Mesendoderm (in vitro differentiated cells): ENCODE results near the gene DPPA5.
"Not testable (repeated sequence)": the region's sequence is repeated elsewhere in the genome, so short reads cannot be mapped to it uniquely, and the experiment has no call there.

Experiments used
- DNase-seq: peaks from one replicate; pipeline ENCODE4 v3.0.0; 2013
- H2AK5ac ChIP-seq: 2 replicates; pipeline ENCODE4 v1.6.1; 2013; ENCODE audit warnings: low read length, inconsistent platforms
- H2BK120ac ChIP-seq: 2 replicates; pipeline ENCODE4 v1.6.1; 2013; ENCODE audit warnings: low read depth, mild to moderate bottlenecking, low read length, moderate library complexity, mixed read lengths
- H2BK15ac ChIP-seq: replicated peaks from 2 replicates; pipeline ENCODE4 v1.6.1; 2013; ENCODE audit warnings: low read depth, mild to moderate bottlenecking, moderate library complexity
- H2BK5ac ChIP-seq: 2 replicates; pipeline ENCODE4 v1.6.1; 2013; ENCODE audit warnings: low read length, inconsistent platforms
- H3K18ac ChIP-seq: 2 replicates; pipeline ENCODE4 v1.6.1; 2013; ENCODE audit warnings: mild to moderate bottlenecking, low read length, mixed read lengths
- H3K23ac ChIP-seq: one replicate; pipeline ENCODE4 v1.6.1; 2013; ENCODE audit warnings: low read length
- H3K27ac ChIP-seq: 2 replicates; pipeline ENCODE4 v1.5.1; 2013; ENCODE audit warnings: low read depth, mild to moderate bottlenecking, inconsistent platforms, low read length, moderate library complexity
- H3K27me3 ChIP-seq: 2 replicates; pipeline ENCODE4 v1.6.1; 2013; ENCODE audit warnings: low read length, control low read depth, mild to moderate bottlenecking, inconsistent platforms; ENCODE audit not compliant: insufficient read depth, poor library complexity
- H3K36me3 ChIP-seq: 2 replicates; pipeline ENCODE4 v1.6.1; 2013; ENCODE audit warnings: low read length, inconsistent platforms; ENCODE audit not compliant: control insufficient read depth, insufficient read depth
- H3K4ac ChIP-seq: one replicate; pipeline ENCODE4 v1.6.1; 2013; ENCODE audit warnings: low read depth, mild to moderate bottlenecking, low read length, moderate library complexity
- H3K4me1 ChIP-seq: 2 replicates; pipeline ENCODE4 v1.6.1; 2013; ENCODE audit warnings: low read depth, low read length, inconsistent platforms; ENCODE audit not compliant: control insufficient read depth
- H3K4me2 ChIP-seq: 2 replicates; pipeline ENCODE4 v1.6.1; 2013; ENCODE audit warnings: low read length
- H3K4me3 ChIP-seq: 2 replicates; pipeline ENCODE4 v1.5.1; 2013; ENCODE audit warnings: mild to moderate bottlenecking, low read length
- H3K56ac ChIP-seq: one replicate; pipeline ENCODE4 v1.6.1; 2013; ENCODE audit warnings: low read length
- H3K79me1 ChIP-seq: 2 replicates; pipeline ENCODE4 v1.6.1; 2013; ENCODE audit warnings: low read length, inconsistent platforms
- H3K79me2 ChIP-seq: 2 replicates; pipeline ENCODE4 v1.6.1; 2013; ENCODE audit warnings: mild to moderate bottlenecking, low read length; ENCODE audit not compliant: control insufficient read depth, insufficient read depth
- H3K9ac ChIP-seq: 2 replicates; pipeline ENCODE4 v1.6.1; 2013; ENCODE audit warnings: low read length, inconsistent platforms
- H4K5ac ChIP-seq: one replicate; pipeline ENCODE4 v1.6.1; 2013; ENCODE audit warnings: low read length
- H4K8ac ChIP-seq: one replicate; pipeline ENCODE4 v1.6.1; 2013; ENCODE audit warnings: low read depth, mild to moderate bottlenecking, control low read depth, low read length, moderate library complexity
- WGBS: extraction: QIAGEN DNeasy Blood & Tissue Kit; methylation state at CpG from one replicate; pipeline ENCODE4 v1.1.7; 2013; ENCODE audit warnings: low lambda C conversion rate, missing lambda C conversion rate; ENCODE audit not compliant: insufficient coverage; ENCODE audit errors: extremely low coverage; 5-methylcytosine and 5-hydroxymethylcytosine counted together

DPPA5 gene

GRCh38 chr6:73392188-73392587 lies 38.1 kb upstream of the DPPA5 start:
- WGBS = no CpG with 5 or more reads among the region's 4 CpGs
- not testable (repeated sequence) for H3K79me1 ChIP-seq

GRCh38 chr6:73391675-73392074 lies 37.6 kb upstream of the DPPA5 start:
- Histone ChIP-seq H3K4me2 (no peak overlapping the region), H3K79me1 (no peaks in the 10 kb centered on the region), H3K23ac (no peak overlapping the region), H3K27me3 (no peaks in the 10 kb centered on the region), H3K27ac (no peak overlapping the region), H4K5ac (no peak overlapping the region), H4K8ac (no peak overlapping the region), H3K4me3 (no peak overlapping the region), H2BK15ac (no peak overlapping the region), H3K18ac (no peak overlapping the region), H2AK5ac (no peak overlapping the region), H3K79me2 (no peaks in the 10 kb centered on the region), H3K56ac (no peak overlapping the region), H3K4me1 (peaks cover 2% of the 10 kb centered on the region), H3K9ac (no peak overlapping the region), H3K4ac (no peak overlapping the region), H3K36me3 (no peaks in the 10 kb centered on the region), H2BK5ac (no peak overlapping the region), H2BK120ac (no peak overlapping the region)
- peak; percentile 16 for DNase-seq
- WGBS = no CpG with 5 or more reads among the region's 2 CpGs

More at GRCh38 chr6:73392188-73392587, 38.1 kb upstream of the DPPA5 start:
- not testable (repeated sequence) for H2AK5ac ChIP-seq, H3K27me3 ChIP-seq, H3K23ac ChIP-seq, H3K4me3 ChIP-seq, H4K5ac ChIP-seq, H3K4me1 ChIP-seq, H2BK5ac ChIP-seq, H2BK15ac ChIP-seq, H3K4me2 ChIP-seq, H3K9ac ChIP-seq, H3K79me2 ChIP-seq, DNase-seq, H3K36me3 ChIP-seq, H3K4ac ChIP-seq, H2BK120ac ChIP-seq, H3K27ac ChIP-seq, H4K8ac ChIP-seq, H3K56ac ChIP-seq, H3K18ac ChIP-seq

- Histone ChIP-seq H3K18ac (no peak overlapping the region), H4K8ac (no peak overlapping the region), H3K79me2 (no peaks in the 10 kb centered on the region), H2AK5ac (no peak overlapping the region), H2BK15ac (no peak overlapping the region), H3K4me1 (peaks cover 2% of the 10 kb centered on the region), H4K5ac (no peak overlapping the region), H3K79me1 (no peaks in the 10 kb centered on the region), H3K4me3 (no peak overlapping the region), H2BK5ac (no peak overlapping the region), H3K9ac (no peak overlapping the region), H3K23ac (no peak overlapping the region), H3K4me2 (no peak overlapping the region), H3K4ac (no peak overlapping the region), H3K56ac (no peak overlapping the region), H3K36me3 (no peaks in the 10 kb centered on the region), H2BK120ac (no peak overlapping the region), H3K27me3 (no peaks in the 10 kb centered on the region), H3K27ac (no peak overlapping the region)
- no peak for DNase-seq
- no CpG with 5 or more reads among the region's 10 CpGs for WGBS
These were observed 35.8 kb upstream of the DPPA5 start for GRCh38 chr6:73389854-73390253.

- Histone ChIP-seq H3K4me2 (peak overlapping the region; percentile 34), H3K27me3 (no peaks in the 10 kb centered on the region), H3K4ac (peak overlapping the region; percentile 46), H3K56ac (peak overlapping the region; percentile 92), H2BK15ac (no peak overlapping the region), H2BK5ac (peak overlapping the region; percentile 27), H3K79me1 (no peaks in the 10 kb centered on the region), H3K9ac (peak overlapping the region; percentile 62), H3K27ac (peak overlapping the region; percentile 42), H3K36me3 (no peaks in the 10 kb centered on the region), H2BK120ac (no peak overlapping the region), H4K5ac (peak overlapping the region; percentile 17), H3K4me1 (peaks cover 2% of the 10 kb centered on the region), H4K8ac (no peak overlapping the region), H3K4me3 (peak overlapping the region; percentile 17), H3K18ac (peak overlapping the region; percentile 85), H3K79me2 (no peaks in the 10 kb centered on the region), H2AK5ac (no peak overlapping the region), H3K23ac (no peak overlapping the region)
- DNase-seq = peak; percentile 93
- WGBS = no CpG with 5 or more reads among the region's 38 CpGs
These were observed 34.9 kb upstream of the DPPA5 start for GRCh38 chr6:73388800-73389512.

GRCh38 chr6:73388433-73388799 lies 34.3 kb upstream of the DPPA5 start:
- peak overlapping the region; percentile 62 for H3K9ac ChIP-seq
- H3K4ac ChIP-seq = no peak overlapping the region
- no peak for DNase-seq
- H2BK120ac ChIP-seq = no peak overlapping the region
- no peaks in the 10 kb centered on the region for H3K79me2 ChIP-seq
- H4K5ac ChIP-seq = no peak overlapping the region
- H3K23ac ChIP-seq = no peak overlapping the region
- H4K8ac ChIP-seq = no peak overlapping the region
- peak overlapping the region; percentile 41 for H3K18ac ChIP-seq
- peak overlapping the region; percentile 15 for H3K4me2 ChIP-seq
- H3K79me1 ChIP-seq = no peaks in the 10 kb centered on the region
- no peaks in the 10 kb centered on the region for H3K36me3 ChIP-seq
- H2BK5ac ChIP-seq = no peak overlapping the region
- peaks cover 2% of the 10 kb centered on the region for H3K4me1 ChIP-seq
- H2BK15ac ChIP-seq = no peak overlapping the region
- H3K27me3 ChIP-seq = no peaks in the 10 kb centered on the region
- peak overlapping the region; percentile 92 for H3K56ac ChIP-seq
- no CpG with 5 or more reads among the region's 4 CpGs for WGBS
- no peak overlapping the region for H3K27ac ChIP-seq
- no peak overlapping the region for H2AK5ac ChIP-seq
- no peak overlapping the region for H3K4me3 ChIP-seq
